HG03196 (cell line): ENCODE results near the gene PRSS38.

Source experiments
- ATAC-seq: cut with Tn5 transposase; IDR thresholded peaks from one replicate; pipeline ENCODE4 v1.9.1; 2021; ENCODE audit not compliant: unreplicated experiment

PRSS38 gene

DNA sequence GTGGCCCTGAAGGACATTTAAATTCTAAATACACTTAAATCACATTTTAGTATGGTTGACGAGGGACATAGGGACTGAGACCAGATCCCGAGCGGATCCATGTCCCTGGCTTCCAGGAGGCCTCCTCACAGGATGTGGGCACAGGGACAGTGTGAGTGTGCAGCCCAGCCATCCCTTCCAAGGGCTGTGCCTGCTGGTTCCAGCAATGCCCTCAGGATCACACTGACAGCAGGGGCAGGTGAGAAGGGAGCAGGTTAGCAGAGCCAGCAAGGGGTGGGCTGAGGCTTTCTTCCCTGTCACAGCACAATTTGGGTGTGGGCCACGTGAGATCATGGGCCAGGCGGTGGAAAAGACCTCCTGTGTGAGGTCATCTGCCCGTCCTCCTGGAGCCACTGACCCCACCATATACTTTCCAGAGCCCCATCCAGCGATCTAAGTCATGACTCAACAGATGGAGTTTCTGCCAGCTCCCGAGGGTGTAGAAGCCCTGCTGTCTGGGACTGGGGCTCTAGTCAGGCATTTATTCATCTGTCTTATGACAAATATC is 37.0 kb upstream of the PRSS38 start:
- ATAC-seq, result no peak

DNA sequence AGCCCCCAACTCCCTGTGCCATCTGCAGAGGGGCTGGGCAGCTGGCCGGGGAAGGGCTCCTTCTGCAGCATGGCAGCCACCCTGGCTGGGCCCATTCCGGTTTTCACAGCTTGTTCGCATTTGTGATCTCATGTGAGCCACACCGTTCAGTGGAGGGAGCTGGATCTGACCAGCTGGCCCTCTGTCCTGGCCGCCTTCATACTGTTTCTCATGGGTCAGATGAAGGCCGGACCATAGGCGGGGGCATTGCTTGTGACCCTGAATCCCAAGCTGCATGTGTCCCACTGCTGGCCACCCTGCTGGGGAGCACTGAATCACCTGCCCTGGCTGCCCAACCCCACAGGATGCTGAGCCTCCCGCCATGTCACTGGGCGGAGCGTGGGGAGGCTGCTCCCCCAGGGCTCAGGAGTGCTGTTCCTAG is 36.4 kb upstream of the PRSS38 start:
- no peak for ATAC-seq

DNA sequence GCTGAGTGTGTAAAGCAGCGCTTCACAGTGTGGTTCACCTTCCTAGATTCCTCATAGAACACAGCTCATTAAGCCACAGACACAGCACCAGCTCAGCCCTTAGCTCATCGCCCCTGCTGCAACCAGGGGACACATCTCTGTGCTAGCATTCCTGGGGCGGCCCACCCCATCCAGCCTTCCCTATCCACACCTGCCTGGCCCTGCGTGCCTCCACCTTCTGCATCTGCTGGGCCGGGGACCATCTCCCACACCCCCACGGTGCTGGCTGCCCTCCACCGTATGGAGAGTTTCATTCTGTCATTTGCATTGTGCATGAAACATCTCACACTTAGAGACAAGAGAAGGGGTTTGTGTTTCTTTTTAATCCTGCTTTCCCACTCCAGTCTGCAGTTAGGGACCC is 35.8 kb upstream of the PRSS38 start:
- no peak for ATAC-seq

DNA sequence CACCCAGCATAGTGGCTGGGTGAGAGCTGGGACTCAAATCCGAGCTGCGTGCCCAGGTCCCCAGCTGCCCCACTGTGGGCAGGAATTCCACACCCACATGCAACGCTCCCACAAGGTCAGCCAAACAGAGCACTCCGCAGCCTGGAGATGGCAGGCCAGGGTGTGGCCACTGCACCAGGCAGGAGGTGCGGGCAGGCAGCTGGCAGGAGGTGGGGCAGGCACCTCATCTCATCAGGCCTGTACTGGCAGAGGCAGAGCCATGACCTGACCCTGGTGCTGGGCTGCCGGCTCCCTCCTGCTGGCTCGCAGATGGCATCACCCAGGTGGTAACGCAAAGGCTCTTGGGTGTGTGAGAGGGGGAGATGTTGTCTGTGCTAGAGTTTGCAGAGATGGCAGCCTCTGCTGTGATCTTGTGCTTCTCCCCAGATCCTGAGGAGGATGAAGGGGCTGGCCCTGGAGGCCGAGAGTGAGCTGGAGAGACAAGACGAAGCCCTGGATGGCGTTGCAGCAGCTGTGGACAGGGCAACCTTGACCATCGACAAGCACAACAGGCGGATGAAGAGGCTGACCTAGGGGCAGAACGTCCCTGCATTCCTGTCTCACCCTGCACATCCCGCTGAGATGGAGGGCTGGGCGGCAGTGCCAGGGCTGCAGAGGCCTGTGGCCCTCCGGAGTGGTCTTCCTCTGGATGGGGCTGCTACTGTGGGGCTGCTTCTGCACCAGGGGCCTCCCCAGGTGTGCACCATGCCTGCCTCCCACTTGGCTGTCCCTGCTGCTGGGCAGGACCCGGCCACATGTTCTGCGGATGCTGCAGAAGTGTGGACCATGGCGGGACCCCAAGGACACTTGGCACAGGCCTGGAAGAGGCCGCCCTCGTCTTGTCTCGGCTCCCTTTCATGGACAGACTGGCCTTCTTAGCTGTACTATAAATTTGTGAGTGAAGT is 35.1 kb upstream of the PRSS38 start:
- ATAC-seq, result no peak

DNA sequence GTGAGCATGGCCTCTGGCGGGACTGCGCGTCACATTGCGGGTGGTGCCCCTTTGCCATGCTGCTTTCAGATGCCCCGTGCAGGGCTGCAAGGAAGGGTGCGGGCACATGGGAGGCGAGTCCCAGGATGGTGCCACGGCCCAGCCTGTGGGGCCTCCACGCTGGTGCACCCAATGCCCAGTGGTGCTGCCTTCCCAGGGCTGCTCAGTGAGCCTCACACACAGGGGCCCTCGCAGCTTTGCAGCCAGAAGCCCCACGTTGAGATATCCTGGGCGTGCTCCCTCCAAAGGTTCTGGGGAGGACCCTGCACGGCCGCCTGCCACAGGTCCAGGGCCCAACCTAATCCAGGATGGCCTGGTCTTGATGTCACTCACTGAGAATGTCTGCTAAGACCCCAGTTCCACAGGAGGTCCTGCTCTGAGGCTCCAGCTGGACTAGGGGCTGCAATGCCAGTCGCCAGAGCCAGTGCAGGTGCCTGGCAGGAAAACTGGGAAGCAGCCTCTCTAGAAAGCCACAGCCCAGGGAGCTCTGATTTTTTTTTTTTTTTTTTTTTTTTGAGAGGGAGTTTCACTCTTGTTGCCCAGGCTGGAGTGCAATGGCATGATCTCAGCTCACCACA is 34.1 kb upstream of the PRSS38 start:
- no peak for ATAC-seq

DNA sequence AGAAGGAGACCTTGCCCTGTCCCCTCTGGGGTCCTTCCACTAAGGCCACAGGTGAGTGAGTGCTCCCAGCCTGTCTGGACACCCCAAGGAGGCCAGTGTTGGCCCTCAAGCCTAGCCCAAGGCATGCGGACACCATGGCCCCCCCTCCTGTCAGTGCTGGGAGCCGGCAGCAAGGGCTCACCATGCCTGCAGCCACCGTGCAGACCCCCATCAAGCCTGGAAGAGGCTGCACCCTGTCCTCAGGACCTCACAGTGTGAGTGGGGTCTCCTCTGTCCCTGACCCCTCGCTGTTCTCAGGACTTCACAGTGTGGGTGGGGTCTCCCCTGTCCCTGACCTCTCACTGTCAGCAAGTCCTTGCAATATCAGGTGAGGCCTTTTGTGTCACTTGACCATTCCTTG is 33.2 kb upstream of the PRSS38 start:
- no peak for ATAC-seq

DNA sequence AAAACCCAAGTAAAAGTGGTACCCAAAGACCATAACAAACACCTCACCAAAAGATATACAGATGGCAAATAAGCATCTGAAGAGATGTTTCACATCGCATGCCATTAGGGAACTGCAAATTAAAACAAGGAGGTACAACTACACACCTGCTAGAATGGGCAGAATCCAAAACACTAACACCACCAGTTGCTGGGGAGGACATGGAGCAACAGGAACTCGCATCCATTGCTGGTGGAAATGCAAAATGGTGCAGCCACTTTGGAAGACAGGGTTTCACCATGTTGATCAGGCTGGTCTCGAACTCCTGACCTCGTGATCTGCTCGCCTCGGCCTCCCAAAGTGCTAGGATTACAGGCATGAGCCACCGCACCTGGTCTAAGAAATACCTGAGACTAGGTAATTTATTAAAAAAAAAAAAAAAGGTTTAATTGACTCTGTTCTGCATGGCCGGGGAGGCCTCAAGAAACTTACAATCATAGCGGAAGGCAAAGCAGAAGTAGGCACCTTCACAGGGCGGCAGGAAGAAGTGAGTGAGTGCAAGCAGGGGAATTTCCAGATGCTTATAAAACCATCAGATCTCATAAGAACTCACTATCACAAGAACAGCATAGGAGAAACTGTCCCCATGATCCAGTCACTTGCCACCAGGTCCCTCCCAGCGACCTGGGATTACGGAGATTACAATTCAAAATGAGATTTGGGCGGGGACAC is 30.2 kb upstream of the PRSS38 start:
- ATAC-seq, result no peak

DNA sequence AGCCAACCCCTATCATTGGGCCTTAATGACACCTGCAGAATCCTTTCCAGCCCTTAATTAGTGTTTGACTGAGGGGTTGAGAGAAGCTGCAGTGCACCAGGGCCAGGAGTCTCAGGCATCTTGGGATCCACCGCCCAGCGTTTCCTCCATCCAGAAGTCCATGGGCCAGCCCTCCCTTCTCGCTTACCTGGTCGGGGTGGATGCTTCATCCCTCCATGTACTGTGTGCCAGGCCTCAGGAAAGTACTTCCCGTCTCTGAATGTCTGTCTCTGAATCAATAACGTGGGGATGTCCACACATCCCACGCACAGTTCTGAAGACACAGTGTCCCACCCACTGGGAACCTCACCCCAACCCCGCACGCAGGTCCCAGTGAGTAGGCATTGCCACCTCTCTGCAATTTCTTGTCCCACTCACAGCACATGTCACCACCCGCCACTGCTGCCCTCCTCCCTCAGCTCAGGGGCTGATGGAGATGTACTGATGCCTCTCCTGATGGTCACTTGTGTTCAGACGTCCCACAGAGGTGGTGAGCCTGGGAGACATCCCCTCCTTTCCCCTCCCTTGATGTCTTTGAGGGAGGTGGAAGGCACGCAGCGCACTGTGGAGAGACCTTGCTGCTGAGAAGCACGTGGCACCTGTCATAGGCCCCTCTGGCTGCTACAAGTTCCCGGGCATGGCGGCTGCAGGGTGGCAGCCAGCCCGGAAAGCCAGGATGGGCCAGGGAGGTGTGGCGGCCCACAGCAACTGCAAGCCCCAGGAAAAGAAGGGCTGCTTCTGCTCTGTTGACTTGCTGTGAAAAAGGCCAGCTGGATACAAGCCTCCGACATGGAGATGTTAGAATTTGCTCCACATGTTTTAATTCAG is 29.4 kb upstream of the PRSS38 start:
- ATAC-seq, result no peak

DNA sequence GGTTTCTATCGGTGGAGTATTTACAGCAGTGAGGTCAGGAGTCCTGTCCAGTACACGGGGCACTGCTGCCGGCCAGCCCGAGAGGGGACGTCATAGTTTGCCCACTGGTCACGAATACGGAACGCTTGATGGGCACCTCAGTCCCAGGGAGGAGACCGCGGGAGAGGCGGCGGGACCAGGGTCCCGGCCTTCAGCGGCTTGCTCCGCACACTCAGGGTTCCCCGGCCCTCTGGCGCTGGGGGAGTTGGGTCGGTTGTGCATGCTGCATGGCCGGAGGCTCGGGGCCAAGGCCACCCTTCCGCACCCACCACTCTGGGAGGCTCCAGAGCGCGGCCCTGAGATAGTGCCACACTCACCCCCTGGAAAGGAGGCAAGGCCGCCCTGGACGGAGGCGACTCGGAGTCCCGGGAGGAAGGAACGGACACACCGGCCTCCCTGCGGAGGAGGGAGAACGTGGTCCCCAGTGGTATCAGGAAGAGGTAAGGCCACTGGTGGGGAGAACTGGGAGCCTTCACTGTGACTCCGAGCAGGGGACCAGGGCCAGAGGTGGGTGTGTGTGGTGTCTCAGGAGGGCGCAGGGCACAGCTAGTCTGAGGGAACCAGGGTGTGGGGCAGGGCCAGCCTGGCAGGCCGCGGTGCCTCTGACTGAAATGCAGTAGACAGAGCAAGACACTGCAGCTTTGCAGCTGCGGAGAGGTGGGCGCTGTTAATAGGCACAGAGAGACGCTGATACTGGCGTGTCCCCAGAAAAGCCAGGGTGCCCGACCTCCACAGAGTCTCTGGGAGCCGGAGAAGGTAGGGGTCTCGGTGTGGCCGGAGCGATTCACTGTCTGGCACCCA is 28.6 kb upstream of the PRSS38 start:
- ATAC-seq, result no peak

DNA sequence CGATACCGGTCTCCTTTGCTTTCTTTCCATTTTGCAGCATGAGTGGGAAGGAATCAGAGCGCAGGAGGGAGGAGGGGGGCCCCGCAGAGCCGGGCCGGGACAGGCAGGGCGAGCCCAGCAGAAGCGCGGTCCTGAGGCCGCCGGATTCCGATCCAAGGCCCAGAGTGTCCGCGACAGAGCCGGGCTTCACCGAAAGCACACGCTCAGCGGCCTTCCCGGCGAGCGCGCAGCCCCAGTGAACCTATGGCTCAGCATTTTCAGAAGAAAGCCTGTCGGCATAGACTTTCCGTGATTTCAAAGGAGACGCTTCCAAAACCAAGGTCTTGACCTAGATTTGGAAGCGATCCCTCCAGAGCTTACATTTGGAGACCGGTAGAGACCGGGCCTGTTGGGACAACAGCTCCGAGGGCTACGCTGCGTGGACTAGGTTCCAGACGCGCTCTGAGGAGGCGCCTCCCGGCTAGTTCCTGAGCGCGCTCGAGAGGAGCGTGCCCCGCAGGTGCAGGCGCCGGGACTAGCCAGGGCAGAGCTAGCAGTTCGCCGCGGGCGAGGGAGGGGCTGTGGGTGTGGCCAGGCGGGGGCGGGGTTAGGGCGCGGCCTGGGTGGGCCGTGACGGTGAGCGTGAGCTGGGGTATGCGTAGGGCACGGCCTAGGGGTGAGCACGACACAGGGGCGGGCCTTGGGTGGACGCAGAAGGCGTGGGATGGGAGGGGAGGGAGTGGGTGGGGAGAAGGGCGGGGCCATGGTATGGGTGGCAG is 27.8 kb upstream of the PRSS38 start:
- ATAC-seq, result peak; percentile 94

DNA sequence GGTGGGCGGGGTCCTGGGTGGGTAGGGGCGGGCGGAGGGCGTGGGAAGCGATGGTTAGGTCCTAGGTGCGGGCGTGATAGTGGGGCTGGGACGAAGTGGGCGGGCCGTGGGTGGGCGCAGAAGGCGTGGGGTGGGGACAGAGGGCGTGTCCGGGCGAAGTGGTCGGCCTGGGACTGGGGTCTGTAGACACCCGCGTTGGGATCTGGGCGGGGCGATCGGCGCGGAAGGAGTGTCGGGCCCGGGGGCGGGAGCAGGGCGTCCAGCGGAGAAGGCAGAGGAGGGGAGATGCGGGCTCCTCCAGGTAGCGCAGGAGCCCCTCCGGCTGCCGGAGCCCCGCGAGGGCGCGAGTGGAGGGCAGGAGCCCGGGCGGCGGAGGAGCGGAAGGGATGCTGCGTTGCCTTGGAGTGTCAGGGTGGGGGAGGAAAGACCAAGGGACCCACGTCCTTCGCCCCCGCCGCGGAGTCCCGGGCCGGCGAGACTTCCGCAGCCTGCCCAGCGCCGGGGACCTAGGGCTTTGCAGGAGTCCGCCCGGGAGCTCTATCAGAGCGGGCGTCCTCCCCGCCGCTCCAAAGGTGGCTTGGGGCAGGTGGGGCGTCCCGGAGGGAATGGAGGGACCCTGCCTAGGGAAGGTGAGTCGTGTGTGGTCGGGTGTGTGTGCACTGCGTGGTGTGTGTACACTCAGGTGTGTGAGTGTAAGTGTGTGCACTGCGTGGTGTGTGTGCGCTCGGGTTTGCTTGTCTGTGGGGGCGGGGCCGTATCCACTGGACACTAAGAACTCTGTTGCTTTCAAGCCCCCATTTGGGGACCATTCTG is 27.0 kb upstream of the PRSS38 start:
- ATAC-seq, result peak; percentile 60

DNA sequence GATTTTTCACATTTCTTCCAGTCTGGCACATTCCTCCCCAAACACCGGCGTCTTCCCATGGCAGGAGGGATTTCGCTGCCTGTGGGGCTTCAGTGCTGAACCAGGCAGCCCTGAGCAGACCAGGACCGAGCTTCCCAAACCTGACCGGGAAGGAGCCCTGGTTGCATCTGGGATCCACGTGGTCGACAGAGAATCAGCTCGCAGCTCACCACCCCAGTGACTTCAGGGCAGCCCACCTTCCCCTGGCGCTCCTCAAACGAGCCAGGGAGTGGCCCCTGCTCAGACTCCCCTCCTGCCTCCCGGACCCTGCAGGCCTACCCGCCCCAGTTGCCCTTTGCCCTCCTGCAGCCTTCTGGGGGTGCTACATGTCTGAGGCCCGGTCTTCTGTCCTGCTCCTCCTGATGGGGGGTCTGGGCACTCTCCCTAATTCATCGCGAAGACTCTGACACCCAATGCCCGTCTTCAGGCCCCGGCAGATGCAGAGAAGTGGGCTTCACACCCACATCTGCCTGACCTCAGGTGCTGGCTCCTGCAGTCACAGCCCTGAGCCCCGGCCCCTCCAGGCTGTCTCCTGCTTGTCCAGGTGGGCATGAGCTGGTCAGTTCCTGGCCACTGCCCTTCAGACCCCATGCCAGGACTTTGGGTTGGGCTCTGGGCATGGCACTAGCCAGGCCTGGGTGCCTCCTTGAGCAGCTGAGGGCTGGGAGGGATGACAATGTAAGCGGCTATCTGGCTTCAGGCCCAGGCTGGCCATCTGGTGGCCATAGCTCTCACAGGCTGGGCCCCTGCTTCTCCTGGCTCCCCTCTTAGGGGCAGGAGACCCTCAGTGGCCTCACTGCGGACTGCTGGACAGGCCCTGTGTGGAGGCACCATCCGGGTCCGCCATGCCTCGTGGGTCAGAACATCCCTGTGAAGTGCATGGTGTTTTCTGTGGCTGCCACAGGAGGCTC is 26.1 kb upstream of the PRSS38 start:
- ATAC-seq, result no peak

DNA sequence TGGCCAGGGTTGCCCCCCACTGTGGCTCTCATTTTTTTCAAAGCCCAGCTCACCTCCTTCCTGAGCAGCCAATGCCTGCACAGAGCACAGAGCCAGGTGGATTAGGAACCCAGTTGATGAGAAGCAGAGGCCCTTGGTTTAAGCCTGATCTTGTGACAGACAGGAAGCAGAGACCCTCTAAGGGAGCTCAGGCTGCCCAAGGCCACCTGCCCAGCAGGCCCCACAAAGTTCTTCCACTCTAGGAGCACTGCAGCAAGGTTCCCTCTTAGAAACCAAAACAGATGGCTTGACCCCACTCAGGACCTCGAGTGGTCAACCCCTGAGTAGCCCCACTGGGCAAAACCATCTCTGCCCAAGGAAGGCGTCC is 25.5 kb upstream of the PRSS38 start:
- no peak for ATAC-seq

DNA sequence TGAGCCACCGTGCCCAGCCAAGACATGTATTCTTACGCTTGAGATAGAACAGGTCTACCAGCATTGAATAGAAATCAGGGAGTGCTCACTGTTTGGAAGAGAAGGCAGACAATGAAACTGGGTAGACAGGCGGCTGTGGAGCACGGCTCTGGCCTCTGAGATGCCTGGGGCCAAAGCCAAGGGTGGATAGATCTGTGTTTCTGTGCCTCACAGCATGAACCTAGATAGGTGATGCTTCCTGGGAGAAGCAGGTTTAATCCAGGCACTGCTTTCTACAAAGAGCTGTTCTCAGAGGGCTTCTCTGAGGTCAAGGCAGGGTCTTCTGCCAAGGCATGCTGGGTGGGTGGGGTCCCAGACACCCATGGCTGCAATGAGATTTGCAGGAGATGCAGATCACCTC is 24.6 kb upstream of the PRSS38 start:
- no peak for ATAC-seq

DNA sequence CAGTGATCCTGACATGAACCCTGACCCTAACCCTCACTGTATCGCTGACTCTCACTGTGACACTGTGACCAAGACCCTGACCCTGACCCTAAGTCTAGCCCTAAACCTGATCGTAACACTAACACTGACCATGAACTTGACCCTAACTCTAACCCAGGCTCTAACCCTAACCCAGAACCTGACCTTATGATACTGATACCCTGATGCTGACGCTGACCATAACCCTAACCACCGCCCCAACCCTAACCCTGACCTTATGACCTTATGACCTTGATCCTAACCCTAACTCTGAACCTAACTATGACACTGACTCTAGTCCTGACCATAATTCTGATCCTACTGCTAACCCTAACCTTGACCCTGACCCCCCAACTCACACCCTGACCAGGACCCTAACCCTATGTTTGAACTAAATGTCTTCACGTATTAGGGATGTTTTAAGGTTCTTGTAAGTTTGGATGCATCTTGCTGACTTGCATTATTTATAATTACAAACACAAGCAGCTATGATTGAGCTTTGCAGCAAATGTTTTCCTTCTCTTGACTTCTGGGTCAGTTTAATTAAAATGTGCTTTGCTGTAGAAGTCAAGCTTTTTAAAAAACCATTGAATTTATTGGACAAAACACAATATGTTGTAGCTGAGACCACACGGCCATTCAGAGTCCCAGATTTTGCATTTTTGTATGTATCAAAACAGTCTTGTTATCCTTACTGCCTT is 23.9 kb upstream of the PRSS38 start:
- ATAC-seq, result no peak
